ENCODE results near the gene MYO7B.
A peak's percentile ranks its signal among the peaks of the same experiment; 100 is the strongest.
"Not testable (repeated sequence)": the region's sequence is repeated elsewhere in the genome, so short reads cannot be mapped to it uniquely, and the experiment has no call there.

MYO7B gene

GRCh38 chr2:127551221-127551930 lies 15.9 kb downstream of the MYO7B start:
- DNase-seq (ENCODE audit: low read depth, low spot score): no peak

- DNase-seq (ENCODE audit: low read depth, low spot score): no peak
These were observed 16.9 kb downstream of the MYO7B start for GRCh38 chr2:127552336-127552735.

- no peak for DNase-seq (ENCODE audit: low read depth, low spot score)
These were observed 17.4 kb downstream of the MYO7B start for GRCh38 chr2:127552846-127553245.

- DNase-seq (ENCODE audit: low read depth, low spot score): no peak
These were observed 23.4 kb downstream of the MYO7B start for GRCh38 chr2:127558911-127559310.

- DNase-seq (ENCODE audit: low read depth, low spot score): no peak
These were observed 24.0 kb downstream of the MYO7B start for GRCh38 chr2:127559454-127559853.

- DNase-seq (ENCODE audit: low read depth, low spot score): peak; percentile 24
These were observed 24.9 kb downstream of the MYO7B start for GRCh38 chr2:127560201-127560930.

- DNase-seq (ENCODE audit: low read depth, low spot score): peak; percentile 47
These were observed 25.4 kb downstream of the MYO7B start for GRCh38 chr2:127560931-127561280.

- no peak for DNase-seq (ENCODE audit: low read depth, low spot score)
These were observed 25.9 kb downstream of the MYO7B start for GRCh38 chr2:127561371-127561770.

GRCh38 chr2:127562936-127563335 lies 27.5 kb downstream of the MYO7B start:
- DNase-seq (ENCODE audit: low read depth, low spot score): no peak

GRCh38 chr2:127563458-127564428 lies 28.3 kb downstream of the MYO7B start:
- no peak for DNase-seq (ENCODE audit: low read depth, low spot score)

- no peak for DNase-seq (ENCODE audit: low read depth, low spot score)
These were observed 29.2 kb downstream of the MYO7B start for GRCh38 chr2:127564429-127565260.

- no peak for DNase-seq (ENCODE audit: low read depth, low spot score)
These were observed 30.0 kb downstream of the MYO7B start for GRCh38 chr2:127565261-127566138.

GRCh38 chr2:127566139-127566417 lies 30.6 kb downstream of the MYO7B start:
- no peak for DNase-seq (ENCODE audit: low read depth, low spot score)

- no peak for DNase-seq (ENCODE audit: low read depth, low spot score)
These were observed 31.1 kb downstream of the MYO7B start for GRCh38 chr2:127566576-127566975.

- no peak for DNase-seq (ENCODE audit: low read depth, low spot score)
These were observed 31.9 kb downstream of the MYO7B start for GRCh38 chr2:127567351-127567854.

GRCh38 chr2:127568128-127568527 lies 32.6 kb downstream of the MYO7B start:
- no peak for DNase-seq (ENCODE audit: low read depth, low spot score)

- DNase-seq (ENCODE audit: low read depth, low spot score): no peak
These were observed 34.2 kb downstream of the MYO7B start for GRCh38 chr2:127569666-127570065.

GRCh38 chr2:127570282-127571250 lies 35.1 kb downstream of the MYO7B start:
- peak; percentile 57 for DNase-seq (ENCODE audit: low read depth, low spot score)

- not testable (repeated sequence) for DNase-seq (ENCODE audit: low read depth, low spot score)
These were observed 36.9 kb downstream of the MYO7B start for GRCh38 chr2:127572352-127572751.
